IMR-90 (cell line): ENCODE data around the gene HOXD8. TPM values are rescaled to one million over a fixed set of nuclear protein-coding genes. Genes with fewer than 3 reads are reported as not detected.

Source experiments
- ATAC-seq: fragments of 200-7000 bp; cut with Tn5 transposase; 2 replicates; pipeline ENCODE4 v1.9.1; 2020; ENCODE audit warnings: low read depth, mild to moderate bottlenecking, moderate library complexity
- BruUV-seq: library from RNA; stranded (reverse); fragments of 400-500 nt; replicated peaks from 2 replicates; lab custom pipeline; 2021; lab: Mats Ljungman, UMichigan
- CTCF ChIA-PET: fragments of 300-600 bp; formaldehyde crosslinking; extraction: SDS; loops from one replicate; lab custom pipeline; 2021; ENCODE audit warnings: antibody characterized with exemption; lab: Yijun Ruan, JAX
- POLR2A ChIA-PET: fragments of 300-600 bp; sonication (Branson Sonifier 250); formaldehyde crosslinking; loops from one replicate; lab custom pipeline; 2022; ENCODE audit warnings: antibody characterized with exemption; ENCODE audit not compliant: unreplicated experiment; lab: Charles Lee
- DNase-seq: peaks from one replicate; pipeline ENCODE4 v3.0.0; 2013
- H2AFZ ChIP-seq: replicated peaks from 2 replicates; pipeline ENCODE3; 2013; ENCODE audit warnings: low read length, mild to moderate bottlenecking; ENCODE audit not compliant: poor library complexity
- H2AK5ac ChIP-seq: 2 replicates; pipeline ENCODE4 v1.6.1; 2013; ENCODE audit warnings: low read depth, low read length, inconsistent platforms
- H2AK9ac ChIP-seq: replicated peaks from 2 replicates; pipeline ENCODE3; 2013; ENCODE audit warnings: mild to moderate bottlenecking, low read depth, low read length, moderate library complexity; ENCODE audit not compliant: poor library complexity
- H2BK120ac ChIP-seq: 2 replicates; pipeline ENCODE4 v1.6.1; 2013; ENCODE audit warnings: low read depth, low read length, inconsistent platforms
- H2BK15ac ChIP-seq: 3 replicates; pipeline ENCODE4 v1.6.1; 2013; ENCODE audit warnings: low read depth, low read length, inconsistent platforms
- H2BK20ac ChIP-seq: 2 replicates; pipeline ENCODE4 v1.6.1; 2013; ENCODE audit warnings: low read depth, mild to moderate bottlenecking, inconsistent platforms, low read length, moderate library complexity
- H2BK5ac ChIP-seq: 2 replicates; pipeline ENCODE4 v1.6.1; 2013; ENCODE audit warnings: mild to moderate bottlenecking, low read depth, low read length, inconsistent platforms; ENCODE audit not compliant: poor library complexity, severe bottlenecking
- H3K14ac ChIP-seq: replicated peaks from 2 replicates; pipeline ENCODE4 v1.6.1; 2013; ENCODE audit warnings: low read depth, low read length, inconsistent platforms
- H3K18ac ChIP-seq: 2 replicates; pipeline ENCODE4 v1.6.1; 2013; ENCODE audit warnings: low read depth, low read length, control low read depth
- H3K23ac ChIP-seq: 2 replicates; pipeline ENCODE4 v1.6.1; 2013; ENCODE audit warnings: low read depth, low read length, inconsistent platforms
- H3K27ac ChIP-seq: 2 replicates; pipeline ENCODE4 v1.5.1; 2013; ENCODE audit warnings: mild to moderate bottlenecking, control low read depth, low read length; ENCODE audit not compliant: insufficient read depth
- H3K27me3 ChIP-seq: 2 replicates; pipeline ENCODE4 v1.6.1; 2013; ENCODE audit warnings: low read length; ENCODE audit not compliant: control insufficient read depth, insufficient read depth
- H3K36me3 ChIP-seq: 2 replicates; pipeline ENCODE4 v1.6.1; 2013; ENCODE audit warnings: low read length, mixed read lengths; ENCODE audit not compliant: control insufficient read depth, insufficient read depth
- H3K4ac ChIP-seq: 2 replicates; pipeline ENCODE4 v1.6.1; 2013; ENCODE audit warnings: low read depth, low read length, inconsistent platforms
- H3K4me1 ChIP-seq: 2 replicates; pipeline ENCODE4 v1.6.1; 2013; ENCODE audit warnings: low read length, mixed read lengths; ENCODE audit not compliant: control insufficient read depth, insufficient read depth
- H3K4me2 ChIP-seq: 2 replicates; pipeline ENCODE4 v1.6.1; 2013; ENCODE audit warnings: low read depth, mild to moderate bottlenecking, control low read depth, low read length, moderate library complexity
- H3K4me3 ChIP-seq: 2 replicates; pipeline ENCODE4 v1.5.1; 2013; ENCODE audit warnings: low read depth, mild to moderate bottlenecking, control low read depth, low read length, moderate library complexity; ENCODE audit not compliant: insufficient read depth
- H3K56ac ChIP-seq: 2 replicates; pipeline ENCODE4 v1.6.1; 2013; ENCODE audit warnings: low read length, inconsistent platforms; ENCODE audit not compliant: insufficient read depth; ENCODE audit errors: extremely low read depth
- H3K79me1 ChIP-seq, 2 experiments: 2 replicates each; pipeline ENCODE4 v1.6.1; 2013; ENCODE audit warnings: low read length in 2 of 2, inconsistent platforms in 1 of 2, low read depth in 1 of 2
- H3K9ac ChIP-seq: 2 replicates; pipeline ENCODE4 v1.6.1; 2013; ENCODE audit warnings: low read depth, low read length, control low read depth
- H3K9me1 ChIP-seq: 2 replicates; pipeline ENCODE4 v1.6.1; 2013; ENCODE audit warnings: low read length, inconsistent platforms; ENCODE audit not compliant: insufficient read depth
- H3K9me3 ChIP-seq: 2 replicates; pipeline ENCODE4 v1.6.1; 2013; ENCODE audit warnings: low read length; ENCODE audit not compliant: control insufficient read depth, insufficient read depth
- H4K20me1 ChIP-seq: 2 replicates; pipeline ENCODE4 v1.6.1; 2013; ENCODE audit warnings: low read length, inconsistent platforms; ENCODE audit not compliant: insufficient read depth
- H4K5ac ChIP-seq: 2 replicates; pipeline ENCODE4 v1.6.1; 2013; ENCODE audit warnings: mild to moderate bottlenecking, low read depth, low read length, control low read depth
- H4K8ac ChIP-seq, 2 experiments: 2 replicates each; pipeline ENCODE4 v1.6.1; 2013; ENCODE audit warnings: low read depth in 2 of 2, low read length in 2 of 2, control low read depth in 1 of 2, inconsistent platforms in 1 of 2
- H4K91ac ChIP-seq: 2 replicates; pipeline ENCODE4 v1.6.1; 2013; ENCODE audit warnings: low read depth, low read length, inconsistent platforms; ENCODE audit not compliant: insufficient read depth
- BHLHE40 ChIP-seq: fragments of 150-350 bp; IDR thresholded peaks from 2 replicates; pipeline ENCODE4 v1.6.1; 2016; ENCODE audit warnings: mild to moderate bottlenecking, low read depth, low read length
- CEBPB ChIP-seq: IDR thresholded peaks from 2 replicates; pipeline ENCODE4 v1.6.1; 2012; ENCODE audit warnings: low read depth, low read length, improper control_type of control experiment
- CHD1 ChIP-seq: IDR thresholded peaks from 2 replicates; pipeline ENCODE4 v1.6.1; 2012; ENCODE audit warnings: low read depth, low read length, improper control_type of control experiment
- CTCF ChIP-seq: conservative IDR thresholded peaks from 2 replicates; pipeline ENCODE4 v1.5.1; 2012; ENCODE audit warnings: mild to moderate bottlenecking, low read depth, low read length, improper control_type of control experiment
- ELK1 ChIP-seq: fragments of 150-350 bp; IDR thresholded peaks from 2 replicates; pipeline ENCODE4 v1.6.1; 2016; ENCODE audit warnings: low read depth, mild to moderate bottlenecking, low read length, moderate library complexity, borderline replicate concordance
- FOS ChIP-seq: fragments of 150-350 bp; IDR thresholded peaks from 2 replicates; pipeline ENCODE4 v1.6.1; 2016; ENCODE audit warnings: low read depth, low read length
- MAFK ChIP-seq: IDR thresholded peaks from 2 replicates; pipeline ENCODE4 v1.6.1; 2012; ENCODE audit warnings: low read depth, low read length, improper control_type of control experiment
- MXI1 ChIP-seq: IDR thresholded peaks from 2 replicates; pipeline ENCODE4 v1.6.1; 2012; ENCODE audit warnings: low read depth, mild to moderate bottlenecking, low read length, moderate library complexity, borderline replicate concordance
- NFE2L2 ChIP-seq: fragments of 150-350 bp; IDR thresholded peaks from 2 replicates; pipeline ENCODE4 v1.6.1; 2016; ENCODE audit warnings: low read depth, mild to moderate bottlenecking, low read length
- POLR2A ChIP-seq: IDR thresholded peaks from 2 replicates; pipeline ENCODE4 v1.6.1; 2012; ENCODE audit warnings: mild to moderate bottlenecking, low read depth, low read length
- RAD21 ChIP-seq: IDR thresholded peaks from 2 replicates; pipeline ENCODE4 v1.6.1; 2012; ENCODE audit warnings: low read length, improper control_type of control experiment
- RCOR1 ChIP-seq: IDR thresholded peaks from 2 replicates; pipeline ENCODE4 v1.6.1; 2012; ENCODE audit warnings: mild to moderate bottlenecking, low read length, improper control_type of control experiment; ENCODE audit not compliant: insufficient replicate concordance
- RFX5 ChIP-seq: IDR thresholded peaks from 2 replicates; pipeline ENCODE4 v1.8.0; 2012; ENCODE audit warnings: low read depth, mild to moderate bottlenecking, low read length, moderate library complexity
- SMC3 ChIP-seq: fragments of 150-350 bp; IDR thresholded peaks from 2 replicates; pipeline ENCODE4 v1.6.1; 2016; ENCODE audit warnings: low read depth, mild to moderate bottlenecking, antibody characterized with exemption, low read length, moderate library complexity
- WGBS, 2 experiments: methylation state at CpG; one replicate each; pipeline versions ENCODE4 v1.1.5 to v1.1.7; 2013; ENCODE audit warnings: missing lambda C conversion rate in 2 of 2; ENCODE audit not compliant: insufficient read length in 1 of 2; ENCODE audit errors: extremely low coverage in 2 of 2; 5-methylcytosine and 5-hydroxymethylcytosine counted together
- dilution Hi-C: fragments of 300-500 bp; cut with HindIII; formaldehyde crosslinking; loops from one replicate; pipeline ENCODE4 v1.14.3; 2018; ENCODE audit warnings: low sequenced_read_pairs; ENCODE audit not compliant: unreplicated experiment
- in situ Hi-C: fragments of 300-500 bp; cut with MboI; formaldehyde crosslinking; loops from 3 replicates; pipeline ENCODE4 v1.14.3; 2019; ENCODE audit warnings: low sequenced_read_pairs, inconsistent platforms, mixed read lengths
- intact Hi-C: fragments of 100-400 bp; cut with micrococcal nuclease; formaldehyde crosslinking; loops from 2 replicates; pipeline ENCODE4 v1.10.0; 2022
- polyA plus RNA-seq, 3 experiments: library from polyadenylated mRNA; depleted of rRNA; stranded (reverse); fragments of >200 nt; gene quantifications; 2 replicates each; pipeline ENCODE4 v1.2.3, GENCODE V29; 2012; ENCODE audit warnings: low replicate concordance in 1 of 3
- total RNA-seq: library from RNA; depleted of rRNA; stranded (reverse); fragments of >200 nt; gene quantifications from 2 replicates; pipeline ENCODE4 v1.2.3, GENCODE V29; 2012

The HOXD8 gene
- total and polyA plus RNA-seq, 2 of the 4 experiments (the other 2 are of a cell fraction) = not detected

DNA sequence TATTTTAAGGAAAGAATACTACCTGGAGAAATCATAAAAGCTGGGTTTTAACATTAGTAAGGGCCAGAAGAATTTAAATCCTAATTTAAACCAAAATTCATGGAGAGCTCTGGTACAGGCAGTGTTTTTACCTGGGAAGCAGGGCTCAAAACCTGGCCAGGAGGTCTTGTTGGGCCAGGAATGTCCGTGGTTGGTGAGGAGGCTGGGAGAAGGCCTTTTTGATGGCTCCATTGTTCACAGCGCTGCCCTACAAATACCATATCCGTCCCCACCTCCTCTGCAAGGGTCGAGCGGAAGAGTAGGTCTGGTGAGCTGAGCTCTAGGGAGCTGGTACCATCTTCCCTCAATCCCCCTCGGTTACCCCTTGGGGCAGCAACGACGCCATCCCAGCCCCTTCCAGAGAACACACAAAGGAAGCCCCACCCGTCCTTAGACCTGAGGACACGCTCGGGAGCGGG, 48.1 kb downstream of the HOXD8 start:
- intact Hi-C loops (no loop called here), dilution Hi-C loops (no loop called here), in situ Hi-C loops (no loop called here)
- Histone ChIP-seq H2BK15ac (no peak overlapping the region), H3K56ac (no peak overlapping the region), H3K79me1 (no peaks in the 10 kb centered on the region), H3K9ac (no peak overlapping the region), H2BK20ac (no peak overlapping the region), H3K4ac (no peak overlapping the region), H4K8ac (no peak overlapping the region), H3K27me3 (peaks cover 73% of the 10 kb centered on the region), H3K18ac (no peak overlapping the region), H3K9me3 (0 out of 2 replicates have a peak, but pooled peaks cover 2% of the 10 kb centered on the region), H3K4me2 (no peak overlapping the region), H2AK5ac (no peak overlapping the region), H2AFZ (peak overlapping the region; percentile 39), H4K20me1 (no peaks in the 10 kb centered on the region), H3K36me3 (no peaks in the 10 kb centered on the region), H3K9me1 (no peaks in the 10 kb centered on the region), H2BK120ac (no peak overlapping the region), H3K27ac (no peak overlapping the region), H3K4me3 (no peak overlapping the region), H4K5ac (no peak overlapping the region), H3K14ac (no peak overlapping the region), H2BK5ac (no peak overlapping the region), H3K23ac (no peak overlapping the region), H3K4me1 (no peaks in the 10 kb centered on the region), H2AK9ac (no peak overlapping the region), H4K91ac (no peak overlapping the region)
- DNase-seq (no peak), ATAC-seq (no peak)
- no peak for TF ChIP-seq FOS
- no peak for TF ChIP-seq RCOR1
- TF ChIP-seq MAFK = no peak
- no peak for TF ChIP-seq POLR2A
- no peak for TF ChIP-seq NFE2L2
- no peak for TF ChIP-seq CTCF
- no peak for TF ChIP-seq CEBPB
- no peak for TF ChIP-seq CHD1
- no peak for TF ChIP-seq ELK1
- TF ChIP-seq RAD21 = no peak
- TF ChIP-seq SMC3 = no peak
- TF ChIP-seq MXI1 = no peak
- TF ChIP-seq RFX5 = no peak
- no peak for TF ChIP-seq BHLHE40
- no TSS peak for BruUV-seq
- ChIA-PET CTCF (interaction anchor here (0.6 kb wide), 1 partner anchor 120 kb away, joined by 3 read pairs; no protein-coding TSS in a partner anchor), POLR2A (no interaction called here)
- WGBS, 2 experiments = 0% methylated on average over 3 of the region's 12 CpGs; no CpG with 5 or more reads in 1 of the 2 experiments
